Fibroblast of mammary gland (primary cell): ENCODE measurements around the gene ARL6IP6.

Source experiments
- DNase-seq: peaks from one replicate; pipeline ENCODE4 v3.0.0-alpha.2; 2010; ENCODE audit warnings: low read depth
- H3K4me3 ChIP-seq: 2 replicates; pipeline ENCODE4 v1.5.1; 2011; ENCODE audit warnings: low read depth, mild to moderate bottlenecking, low read length, moderate library complexity; ENCODE audit not compliant: control insufficient read depth
- TF ChIP-seq, protein P1 (sequence below): conservative IDR thresholded peaks from 2 replicates; pipeline ENCODE4 v1.5.1; 2011; ENCODE audit warnings: low read depth, low read length, inconsistent platforms; ENCODE audit not compliant: control insufficient read depth, insufficient read depth

Gene ARL6IP6

DNA sequence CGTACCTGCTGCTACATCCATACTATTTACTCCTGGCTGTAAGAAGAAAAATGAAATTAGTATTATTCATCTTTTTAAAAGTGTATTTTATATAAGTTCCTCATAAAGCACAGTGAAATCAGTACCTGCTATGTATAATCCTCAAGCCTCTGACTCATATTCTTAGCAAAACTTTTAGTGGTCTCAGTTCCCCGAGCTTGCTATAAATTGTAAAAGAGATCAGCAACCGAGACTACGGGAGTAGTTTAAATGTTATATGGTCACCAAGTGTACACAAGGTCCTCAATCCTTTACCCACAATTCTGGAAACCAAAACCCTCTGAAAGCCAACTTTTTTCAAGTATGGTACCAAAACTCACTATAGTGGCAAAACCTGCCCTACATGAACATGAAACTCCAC lies 25.4 kb upstream of the ARL6IP6 start:
- DNase-seq: no peak
- no peak overlapping the region for H3K4me3 ChIP-seq
- TF ChIP-seq, protein P1, sequence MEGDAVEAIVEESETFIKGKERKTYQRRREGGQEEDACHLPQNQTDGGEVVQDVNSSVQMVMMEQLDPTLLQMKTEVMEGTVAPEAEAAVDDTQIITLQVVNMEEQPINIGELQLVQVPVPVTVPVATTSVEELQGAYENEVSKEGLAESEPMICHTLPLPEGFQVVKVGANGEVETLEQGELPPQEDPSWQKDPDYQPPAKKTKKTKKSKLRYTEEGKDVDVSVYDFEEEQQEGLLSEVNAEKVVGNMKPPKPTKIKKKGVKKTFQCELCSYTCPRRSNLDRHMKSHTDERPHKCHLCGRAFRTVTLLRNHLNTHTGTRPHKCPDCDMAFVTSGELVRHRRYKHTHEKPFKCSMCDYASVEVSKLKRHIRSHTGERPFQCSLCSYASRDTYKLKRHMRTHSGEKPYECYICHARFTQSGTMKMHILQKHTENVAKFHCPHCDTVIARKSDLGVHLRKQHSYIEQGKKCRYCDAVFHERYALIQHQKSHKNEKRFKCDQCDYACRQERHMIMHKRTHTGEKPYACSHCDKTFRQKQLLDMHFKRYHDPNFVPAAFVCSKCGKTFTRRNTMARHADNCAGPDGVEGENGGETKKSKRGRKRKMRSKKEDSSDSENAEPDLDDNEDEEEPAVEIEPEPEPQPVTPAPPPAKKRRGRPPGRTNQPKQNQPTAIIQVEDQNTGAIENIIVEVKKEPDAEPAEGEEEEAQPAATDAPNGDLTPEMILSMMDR: no peak

- TF ChIP-seq, protein P1: no peak
- H3K4me3 ChIP-seq: peak overlapping the region; percentile 18
- peak; percentile 80 for DNase-seq
Observed at GRCh38 chr2:152694161-152694661, 24.2 kb upstream of the ARL6IP6 start.

DNA sequence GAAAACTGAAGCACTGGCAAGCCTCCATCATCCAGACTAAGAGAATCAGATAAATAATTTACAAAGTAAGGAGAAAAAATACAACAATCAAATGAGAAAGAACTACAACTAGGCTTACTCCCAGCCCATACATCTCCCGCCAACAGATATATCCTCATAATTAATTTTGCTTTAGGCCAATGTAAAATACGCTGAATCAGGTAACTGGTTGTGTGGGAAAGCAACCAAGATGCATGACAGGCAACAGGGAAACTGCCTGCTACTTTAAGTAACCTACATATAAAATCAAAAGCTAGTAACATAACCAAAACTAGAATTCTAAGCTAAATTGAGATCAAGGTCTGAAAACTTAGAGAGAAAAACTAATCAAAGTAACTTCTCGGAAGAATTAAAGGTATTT lies 22.7 kb upstream of the ARL6IP6 start:
- no peak for DNase-seq
- H3K4me3 ChIP-seq: no peak overlapping the region
- TF ChIP-seq, protein P1: no peak

- no peak for DNase-seq
- H3K4me3 ChIP-seq: no peak overlapping the region
- TF ChIP-seq, protein P1: no peak
Observed at GRCh38 chr2:152696476-152696875, 21.9 kb upstream of the ARL6IP6 start.

DNA sequence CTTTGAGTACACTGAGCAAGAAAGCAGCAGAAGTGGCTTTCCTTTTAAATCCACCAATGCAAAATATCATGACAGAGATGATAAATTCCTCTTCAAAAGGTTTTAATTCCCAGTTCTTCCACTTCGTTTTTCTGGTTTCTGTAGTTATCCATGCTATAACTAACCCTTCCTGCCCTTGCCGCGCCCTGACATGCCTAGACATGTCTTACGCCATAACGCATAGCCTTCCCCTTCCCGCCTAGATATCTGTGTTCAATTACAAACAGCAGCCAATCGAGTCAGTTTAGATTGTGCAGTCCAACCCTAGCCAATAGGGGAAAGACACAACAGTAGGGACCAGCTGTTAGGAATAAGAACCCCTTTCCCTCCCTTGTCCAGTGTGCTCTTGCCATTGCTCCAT lies 17.2 kb upstream of the ARL6IP6 start:
- TF ChIP-seq, protein P1: no peak
- no peak overlapping the region for H3K4me3 ChIP-seq
- DNase-seq: no peak

DNA sequence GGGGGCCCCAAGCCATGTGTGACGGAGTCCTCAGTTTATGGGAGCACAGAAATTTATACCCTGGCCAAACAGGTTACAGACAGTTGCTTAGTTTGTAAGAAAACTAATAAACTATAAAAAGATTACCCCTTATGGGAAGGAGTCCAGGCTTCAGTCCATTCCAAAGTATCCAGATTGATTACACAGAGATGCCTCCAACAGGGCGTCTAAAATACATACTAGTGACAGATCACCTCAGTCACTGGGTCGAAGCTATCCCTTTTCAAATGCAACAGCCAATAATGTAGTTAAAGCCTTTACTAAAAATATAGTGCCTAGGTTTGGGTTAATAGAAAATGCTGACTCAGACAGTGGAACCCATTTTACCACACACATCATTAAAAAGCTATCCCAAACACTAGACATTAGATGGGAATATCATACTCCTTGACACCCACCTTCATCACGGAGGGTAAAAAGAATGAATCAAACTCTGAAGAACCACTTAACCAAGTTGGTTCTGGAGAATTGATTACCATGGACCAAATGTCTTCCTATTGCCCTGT lies 11.9 kb upstream of the ARL6IP6 start:
- no peak for DNase-seq
- H3K4me3 ChIP-seq: no peak overlapping the region
- TF ChIP-seq, protein P1: no peak

DNA sequence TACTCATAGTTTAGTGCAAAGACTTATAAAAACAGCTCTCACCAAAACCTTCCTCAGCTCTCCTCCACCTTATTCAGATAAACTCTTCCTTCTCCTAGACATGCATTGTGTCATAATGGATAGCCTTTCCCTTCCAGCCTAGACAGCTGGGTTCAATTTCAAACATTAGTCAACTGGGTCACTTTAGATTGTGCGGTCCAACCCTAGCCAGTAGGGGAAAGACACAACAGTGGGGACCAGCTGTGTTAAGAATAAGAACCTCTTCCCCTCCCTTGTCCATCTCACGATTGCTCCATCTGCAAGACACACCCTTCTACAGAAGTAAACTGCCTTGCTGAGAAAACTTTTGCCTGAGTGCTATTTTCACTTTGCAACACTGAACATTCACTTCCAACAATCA lies 9.7 kb upstream of the ARL6IP6 start:
- no peak for DNase-seq
- TF ChIP-seq, protein P1: no peak
- no peak overlapping the region for H3K4me3 ChIP-seq
